Lower leg skin (tissue), 4 donors: Measurements from ENCODE around the gene PLSCR3. TPM values are rescaled to one million over a fixed set of nuclear protein-coding genes. Genes with fewer than 3 reads are reported as not detected.

Experiments
- DNase-seq, 2 donors: peaks; one replicate each; pipeline ENCODE4 v3.0.0-alpha.2; 2019; ENCODE audit warnings: low spot score in 2 of 2
- H3K4me3 ChIP-seq: fragments of 200-600 bp; sonication (generic); 2 replicates; pipeline ENCODE4 v1.5.1; 2017; ENCODE audit warnings: mild to moderate bottlenecking, low read depth; ENCODE audit not compliant: poor library complexity, severe bottlenecking
- CTCF ChIP-seq, 3 donors: fragments of 450-650 bp; IDR thresholded peaks; one replicate each; pipeline ENCODE4 v1.5.1; 2016; ENCODE audit warnings: antibody characterized with exemption in 3 of 3, mild to moderate bottlenecking in 3 of 3, moderate library complexity in 2 of 3
- POLR2A ChIP-seq, 2 donors: fragments of 450-650 bp; IDR thresholded peaks; one replicate each; pipeline ENCODE4 v1.6.1; 2016 to 2017; ENCODE audit warnings: antibody characterized with exemption in 2 of 2, mild to moderate bottlenecking in 1 of 2, moderate library complexity in 1 of 2
- WGBS, 2 donors: methylation state at CpG; one replicate each; pipeline ENCODE4 v1.1.5; 2018; 5-methylcytosine and 5-hydroxymethylcytosine counted together
- intact Hi-C: fragments of 100-400 bp; cut with DNase I; formaldehyde crosslinking; loops from one replicate; pipeline ENCODE4 v1.15.0; 2023; ENCODE audit warnings: low total_unique reads
- total RNA-seq, 4 donors: library from RNA; depleted of rRNA; stranded (reverse); fragments of >200 nt; gene quantifications; one replicate each; pipeline ENCODE4 v1.1.0, GENCODE V29; 2016

The PLSCR3 gene
- total RNA-seq, 4 donors from 2014 or later: 21.6 to 38.1 (median 24.5) TPM

- intact Hi-C loops: loop anchor here (10.0 kb wide), 1 partner anchor 64 kb away; no protein-coding TSS in a partner anchor
- no peak for TF ChIP-seq POLR2A (IDR thresholded peaks at IDR 0.05)
- no peak for TF ChIP-seq CTCF (IDR thresholded peaks at IDR 0.05)
- no peak for DNase-seq
- WGBS, 2 donors: 73 to 76% methylated on average over 5 of the region's 5 CpGs
- no peak within 1 kb of the TSS for H3K4me3 ChIP-seq
Observed at GRCh38 chr17:7428557-7428956, 34.2 kb upstream of the PLSCR3 start, which contains the start of gene SPEM3. Gene SPEM3, plus strand, starts transcription at chr17:7428857. Its CDS starts 46 bp downstream, at chr17:7428903.

GRCh38 chr17:7427549-7427948 is 33.2 kb upstream of the PLSCR3 start:
- 90 to 96% methylated on average over 7 of the region's 7 CpGs for WGBS, 2 donors
- no peak overlapping the region for H3K4me3 ChIP-seq
- TF ChIP-seq CTCF (IDR thresholded peaks at IDR 0.05) (no peak), POLR2A (IDR thresholded peaks at IDR 0.05) (no peak)
- intact Hi-C loops: loop anchor here (10.0 kb wide), 1 partner anchor 63 kb away; no protein-coding TSS in a partner anchor
- no peak for DNase-seq

GRCh38 chr17:7426896-7427489 is 32.7 kb upstream of the PLSCR3 start:
- no peak for TF ChIP-seq POLR2A (IDR thresholded peaks at IDR 0.05)
- TF ChIP-seq CTCF (IDR thresholded peaks at IDR 0.05): no peak
- 92 to 93% methylated on average over 24 of the region's 29 CpGs for WGBS, 2 donors
- DNase-seq: no peak
- no peak overlapping the region for H3K4me3 ChIP-seq
- intact Hi-C loops: loop anchor here (10.0 kb wide), 1 partner anchor 62 kb away; no protein-coding TSS in a partner anchor

GRCh38 chr17:7426203-7426863 is 32.0 kb upstream of the PLSCR3 start:
- WGBS, 2 donors: 90 to 95% methylated on average over 32 to 33 of the region's 33 CpGs
- TF ChIP-seq POLR2A (IDR thresholded peaks at IDR 0.05) (no peak), CTCF (IDR thresholded peaks at IDR 0.05) (no peak)
- no peak for DNase-seq
- intact Hi-C loops: loop anchor here (10.0 kb wide), 1 partner anchor 62 kb away; no protein-coding TSS in a partner anchor
- no peak overlapping the region for H3K4me3 ChIP-seq

GRCh38 chr17:7425756-7426155 is 31.4 kb upstream of the PLSCR3 start:
- WGBS, 2 donors: 91% methylated on average over 8 of the region's 8 CpGs
- TF ChIP-seq CTCF (IDR thresholded peaks at IDR 0.05): no peak
- no peak for TF ChIP-seq POLR2A (IDR thresholded peaks at IDR 0.05)
- H3K4me3 ChIP-seq: no peak overlapping the region
- no peak for DNase-seq
- intact Hi-C loops: loop anchor here (10.0 kb wide), 1 partner anchor 61 kb away; no protein-coding TSS in a partner anchor
